Daoy (cell line): ENCODE measurements around the gene AGBL4. TPM values are rescaled to one million over a fixed set of nuclear protein-coding genes. Genes with fewer than 3 reads are reported as not detected.

Experiments used
- DNase-seq: peaks from one replicate; pipeline ENCODE4 v3.0.0-alpha.2; 2015; ENCODE audit warnings: low read depth
- total RNA-seq: library from RNA; depleted of rRNA; stranded (reverse); fragments of >200 nt; shearing (Covaris generic); gene quantifications from 2 replicates; pipeline ENCODE4 v1.2.3, GENCODE V29; 2014

Gene AGBL4
- total RNA-seq, 1 experiment from 2014 or later = not detected

GRCh38 chr1:48681476-48682305 is 1342.1 kb downstream of the AGBL4 start:
- peak; percentile 52 for DNase-seq

GRCh38 chr1:48680411-48681035 is 1343.2 kb downstream of the AGBL4 start:
- peak; percentile 26 for DNase-seq

- no peak for DNase-seq
These were observed 1343.9 kb downstream of the AGBL4 start for GRCh38 chr1:48679859-48680258.

GRCh38 chr1:48678710-48679505 is 1344.8 kb downstream of the AGBL4 start:
- no peak for DNase-seq

GRCh38 chr1:48677306-48678287 is 1346.2 kb downstream of the AGBL4 start:
- DNase-seq = peak; percentile 70

- no peak for DNase-seq
These were observed 1346.9 kb downstream of the AGBL4 start for GRCh38 chr1:48676822-48677221.

DNA sequence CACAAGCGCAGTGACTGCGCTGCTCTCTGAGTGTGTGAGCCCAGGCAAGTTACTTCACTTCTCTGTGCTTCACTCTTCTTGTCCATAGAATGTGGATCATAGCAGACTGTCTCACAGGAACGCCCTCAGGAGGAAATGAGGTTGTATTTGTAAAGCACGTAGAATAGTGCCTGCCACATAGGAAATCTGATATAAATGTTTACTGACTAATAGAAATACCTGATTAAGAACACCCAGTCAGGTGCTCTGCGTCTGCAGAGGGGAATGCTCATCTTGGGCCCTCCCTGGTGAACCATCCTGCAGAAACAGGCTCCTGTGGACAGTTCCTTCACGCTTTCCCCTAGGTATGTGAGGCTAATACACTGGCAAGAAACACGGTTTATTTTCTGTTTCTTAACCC is 1347.4 kb downstream of the AGBL4 start:
- DNase-seq = no peak

DNA sequence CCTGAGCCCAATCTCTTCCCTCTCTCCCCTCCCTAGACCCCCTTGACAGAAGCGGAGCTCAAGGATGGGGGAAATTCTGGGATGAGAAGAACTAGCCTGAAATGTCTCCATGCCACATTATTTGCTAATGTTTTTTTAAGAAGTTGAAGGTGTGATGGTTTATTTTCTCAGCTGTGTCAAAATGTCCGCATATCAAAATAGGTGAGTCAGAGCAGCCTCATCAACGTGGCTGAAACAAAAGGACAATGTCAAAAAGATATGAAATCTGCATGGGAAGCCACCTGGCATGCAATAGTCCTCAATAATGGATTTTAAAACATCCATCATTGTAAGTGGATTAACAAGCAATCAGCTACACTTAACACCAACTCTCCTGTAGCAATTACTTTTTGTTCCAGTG is 1348.5 kb downstream of the AGBL4 start:
- DNase-seq = peak; percentile 41

GRCh38 chr1:48674641-48675040 is 1349.1 kb downstream of the AGBL4 start:
- DNase-seq = peak; percentile 88

DNA sequence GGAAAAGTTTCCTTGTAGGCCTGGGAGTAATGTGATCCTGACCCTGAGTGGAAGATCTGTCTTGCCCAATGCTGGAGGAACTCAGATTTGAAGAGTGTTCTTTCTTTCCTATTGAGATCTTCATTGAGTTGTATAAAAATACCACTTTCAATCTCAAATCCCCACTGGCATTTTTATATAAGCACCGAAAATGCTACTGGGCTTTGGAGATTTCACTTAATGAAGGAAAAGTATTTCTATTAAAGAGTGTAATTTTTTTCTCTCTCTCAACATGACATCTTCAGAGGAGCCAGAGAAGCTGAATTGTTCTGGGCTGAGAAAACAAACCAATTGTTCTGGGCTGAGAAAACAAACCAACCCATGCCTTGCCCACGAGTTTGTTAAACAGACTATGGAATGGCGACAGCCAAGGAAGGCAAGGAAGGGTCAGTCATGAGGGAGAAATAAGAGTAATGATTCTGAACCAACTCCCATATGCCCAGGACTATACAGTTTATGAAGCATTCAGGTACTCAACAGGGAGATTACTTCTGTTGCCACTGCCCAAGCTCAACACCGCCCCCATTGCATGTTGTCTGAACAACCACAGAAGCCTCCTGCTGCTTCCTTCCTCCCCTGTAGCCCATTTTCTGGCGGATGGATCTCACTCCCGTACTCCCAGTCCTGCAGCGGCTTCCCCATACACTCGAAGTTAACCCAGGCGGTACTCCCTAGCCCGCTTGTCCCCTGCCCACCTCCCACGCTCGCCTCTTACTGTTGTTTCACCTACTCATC is 1350.2 kb downstream of the AGBL4 start:
- DNase-seq = peak; percentile 63

GRCh38 chr1:48671578-48671977 is 1352.2 kb downstream of the AGBL4 start:
- DNase-seq = no peak

GRCh38 chr1:48670234-48671020 is 1353.3 kb downstream of the AGBL4 start:
- no peak for DNase-seq

GRCh38 chr1:48668339-48668738 is 1355.4 kb downstream of the AGBL4 start:
- DNase-seq = no peak

- no peak for DNase-seq
These were observed 1356.0 kb downstream of the AGBL4 start for GRCh38 chr1:48667782-48668181.

- DNase-seq = no peak
These were observed 1357.9 kb downstream of the AGBL4 start for GRCh38 chr1:48665708-48666407.

DNA sequence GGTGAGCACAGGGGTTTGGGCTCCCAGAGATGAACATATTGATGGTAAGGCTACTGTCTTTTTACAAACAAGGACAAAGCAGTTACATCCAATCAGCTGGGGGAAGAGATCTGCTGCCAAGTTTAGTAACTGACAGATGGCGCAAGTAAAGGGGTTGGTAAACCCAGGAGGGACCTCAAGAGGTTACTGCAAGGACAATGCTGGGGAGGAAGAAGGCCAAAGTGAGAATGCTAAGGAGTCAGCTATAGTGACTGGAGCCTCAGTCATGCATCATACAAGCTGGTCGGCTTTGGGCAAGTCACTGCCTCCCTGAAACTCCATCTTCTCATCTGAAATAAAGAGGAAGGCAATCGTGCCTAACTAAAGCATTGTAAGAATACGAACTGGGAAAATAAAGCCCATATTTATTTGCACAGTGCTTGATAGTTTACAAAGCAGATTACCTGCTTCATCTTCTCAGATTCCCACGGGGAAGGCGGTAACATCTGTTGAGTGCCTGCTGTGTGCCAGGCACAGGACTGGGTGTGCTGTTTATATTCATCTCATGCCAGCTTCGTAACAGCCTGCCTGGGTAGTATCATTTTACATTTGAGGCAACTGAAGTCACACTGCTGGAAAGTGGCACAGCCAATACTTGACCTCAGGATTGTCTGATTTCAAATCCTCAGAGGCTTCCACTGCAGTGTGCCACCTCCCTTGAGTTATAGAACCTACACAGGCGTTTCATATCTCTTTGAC is 1361.9 kb downstream of the AGBL4 start:
- DNase-seq = no peak

GRCh38 chr1:48659801-48660200 is 1364.0 kb downstream of the AGBL4 start:
- no peak for DNase-seq

- DNase-seq = no peak
These were observed 1366.3 kb downstream of the AGBL4 start for GRCh38 chr1:48657413-48657812.
